GM12891 (cell line): ENCODE measurements around the gene TP73.

Source experiments
- DNase-seq: peaks from one replicate; pipeline ENCODE4 v3.0.0; 2011; ENCODE audit warnings: low spot score; ENCODE audit not compliant: insufficient read length
- FAIRE-seq: peaks from 2 replicates; lab custom pipeline; 2011; peaks lifted over from hg19 to GRCh38; lab: Jason Lieb, UNC
- PAX5 ChIP-seq: IDR thresholded peaks from 2 replicates; pipeline ENCODE4 v1.6.1; 2011; ENCODE audit warnings: low read length, moderate library complexity, mild to moderate bottlenecking; ENCODE audit not compliant: insufficient read depth, severe bottlenecking
- POLR2A ChIP-seq: IDR thresholded peaks from 2 replicates; pipeline ENCODE4 v1.6.1; 2011; ENCODE audit warnings: low read depth, low read length, control low read depth
- POLR2AphosphoS5 ChIP-seq: IDR thresholded peaks from 2 replicates; pipeline ENCODE4 v1.6.1; 2011; ENCODE audit warnings: low read depth, low read length, control low read depth
- POU2F2 ChIP-seq: IDR thresholded peaks from 2 replicates; pipeline ENCODE4 v1.6.1; 2011; ENCODE audit warnings: low read depth, mild to moderate bottlenecking, control low read depth, low read length, moderate library complexity
- SPI1 ChIP-seq: IDR thresholded peaks from 2 replicates; pipeline ENCODE4 v1.6.1; 2011; ENCODE audit warnings: low read depth, low read length, control low read depth
- TAF1 ChIP-seq: IDR thresholded peaks from 2 replicates; pipeline ENCODE4 v1.6.1; 2011; ENCODE audit warnings: low read depth, low read length, control low read depth

TP73 gene

DNA sequence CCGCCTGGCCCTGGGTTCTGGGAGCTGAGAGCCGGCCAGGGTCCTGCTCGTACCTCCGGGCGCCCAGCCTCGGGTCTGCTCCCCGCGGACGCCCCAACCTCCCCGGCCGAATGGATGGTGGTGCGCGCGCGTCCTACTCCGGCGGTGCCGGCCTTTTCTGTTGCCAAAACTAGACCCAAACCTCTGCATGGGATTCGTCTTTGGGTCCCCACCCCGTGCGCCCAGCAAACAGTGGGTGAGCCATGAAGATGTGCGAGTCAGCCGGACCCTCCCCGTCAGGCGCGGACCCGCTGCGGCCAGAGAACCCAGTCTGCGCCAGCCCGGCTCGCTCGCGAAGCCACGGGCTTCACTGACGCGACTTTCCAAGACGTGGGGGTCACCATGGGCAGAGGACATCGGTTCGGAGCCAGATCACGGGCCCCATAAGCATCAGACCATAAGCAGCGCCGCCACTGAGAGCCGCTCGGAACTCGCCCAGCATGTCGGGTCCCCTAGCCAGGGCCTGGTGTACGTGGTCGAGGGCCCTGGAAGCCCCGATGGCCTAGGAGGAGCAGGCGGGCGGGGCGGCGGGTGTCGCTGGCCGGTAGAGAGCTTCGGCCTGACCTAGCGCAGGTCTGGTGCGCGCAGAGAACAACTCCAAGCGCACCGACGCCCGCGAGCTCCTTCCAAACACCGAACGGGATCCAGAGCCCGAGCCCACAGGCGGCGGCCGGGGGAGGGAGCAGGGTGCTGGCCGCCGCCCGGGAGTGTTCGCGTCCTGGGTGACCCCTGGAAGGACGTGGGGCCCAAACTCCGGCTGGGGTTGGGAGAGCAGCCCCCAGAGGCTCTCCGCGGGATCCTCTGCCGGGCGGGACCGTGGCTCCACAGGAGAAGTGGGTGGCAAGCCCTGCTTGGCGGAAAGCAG lies 1.0 kb upstream of the TP73 start:
- TF ChIP-seq POLR2AphosphoS5 (no peak), POU2F2 (no peak), TAF1 (no peak), POLR2A (no peak), PAX5 (no peak), SPI1 (no peak)

GRCh38 chr1:3652548-3653285 lies 401 bp downstream of the TP73 start:
- peak; percentile 75 for FAIRE-seq

More for the DNA sequence above, 1.0 kb upstream of the TP73 start:
- FAIRE-seq (no peak), DNase-seq (no peak)

DNA sequence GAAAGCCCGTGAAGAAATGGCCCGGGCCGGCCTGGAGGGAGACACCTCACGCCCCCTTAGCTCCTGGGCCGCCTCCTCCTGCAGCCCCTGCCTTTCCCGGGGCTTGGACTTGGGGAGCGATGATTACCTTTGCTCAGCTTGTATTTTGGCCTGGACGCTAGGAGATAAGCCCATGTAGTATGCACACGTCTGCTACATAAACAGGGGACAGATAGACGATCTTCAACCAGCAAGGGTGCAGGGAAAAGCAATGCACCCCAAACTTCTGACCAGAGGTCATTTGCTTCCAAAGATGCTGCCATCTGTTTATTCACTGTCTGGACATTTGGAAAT lies 936 bp downstream of the TP73 start:
- DNase-seq = no peak
- peak; percentile 83 for FAIRE-seq
- TF ChIP-seq POU2F2 (no peak), TAF1 (no peak), SPI1 (no peak), POLR2A (no peak), PAX5 (no peak), POLR2AphosphoS5 (no peak)

More at GRCh38 chr1:3652548-3653285, 401 bp downstream of the TP73 start:
- TF ChIP-seq PAX5 (no peak), POU2F2 (no peak), TAF1 (no peak), POLR2AphosphoS5 (no peak), SPI1 (no peak), POLR2A (no peak)
- DNase-seq = no peak

DNA sequence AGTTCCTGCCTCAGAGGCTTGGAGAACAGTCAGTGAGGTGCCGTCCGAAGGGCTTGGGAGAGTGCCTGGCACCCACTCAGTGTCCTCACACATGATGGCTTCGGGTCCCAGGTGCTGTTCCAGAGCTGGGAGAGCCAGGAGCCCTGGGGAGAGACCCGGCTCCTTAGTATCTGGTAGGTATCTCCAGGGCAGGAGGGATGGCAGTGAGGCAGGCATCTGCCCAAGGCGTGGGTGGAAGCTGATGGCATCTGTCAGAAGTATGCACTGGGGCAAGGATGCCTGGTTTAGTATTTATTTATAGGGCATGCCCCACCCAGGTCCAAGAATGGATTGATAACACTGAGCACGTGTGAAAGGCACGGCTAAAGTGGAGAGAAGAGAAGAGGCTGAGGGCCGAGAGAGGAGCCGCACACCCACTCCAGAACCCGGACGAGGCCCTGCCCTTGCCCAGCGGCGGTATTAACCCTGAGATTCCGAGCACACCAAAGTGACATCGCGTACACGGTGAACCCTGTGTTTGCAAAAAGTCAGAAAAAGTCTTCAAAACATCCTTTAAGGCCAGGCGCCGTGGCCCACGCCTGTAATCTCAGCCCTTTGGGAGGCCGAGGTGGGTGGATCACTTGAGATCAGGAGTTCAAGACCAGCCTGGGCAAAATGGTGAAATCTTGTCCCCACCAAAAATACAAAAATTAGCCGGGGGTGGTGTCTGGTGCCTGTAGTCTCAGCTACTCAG lies 2.4 kb downstream of the TP73 start:
- TF ChIP-seq PAX5 = no peak
- TF ChIP-seq SPI1 = no peak
- no peak for TF ChIP-seq TAF1
- TF ChIP-seq POLR2A = no peak
- TF ChIP-seq POU2F2 = no peak
- TF ChIP-seq POLR2AphosphoS5 = no peak
- FAIRE-seq (peak; percentile 55), DNase-seq (no peak)

- TF ChIP-seq POLR2AphosphoS5 (no peak), SPI1 (peak; percentile 58), POLR2A (no peak; the same call in 1 of the 2 replicates), POU2F2 (peak; percentile 81), TAF1 (no peak)
- FAIRE-seq (peak; percentile 96), DNase-seq (peak; percentile 67)
These were observed 4.3 kb downstream of the TP73 start for GRCh38 chr1:3656450-3657095.

DNA sequence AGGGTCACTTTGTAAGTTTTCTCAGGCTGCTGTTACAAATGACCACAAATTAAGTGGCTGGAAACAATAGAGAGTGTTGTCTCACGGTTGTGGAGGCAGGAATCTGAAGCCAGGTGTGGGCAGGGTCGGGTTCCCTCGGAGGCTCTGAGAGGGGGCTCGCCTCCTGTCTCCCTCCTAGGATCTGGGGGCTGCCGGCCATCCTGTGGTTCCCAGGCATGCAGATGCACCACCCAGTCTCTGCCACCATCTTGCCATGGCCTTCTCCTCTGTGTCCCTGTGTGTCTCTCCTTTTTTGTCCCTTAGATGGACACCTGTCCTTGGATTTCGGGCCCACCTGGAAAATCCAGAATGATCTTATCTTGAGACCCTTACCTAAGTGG lies 4.8 kb downstream of the TP73 start:
- DNase-seq = no peak
- no peak for TF ChIP-seq POLR2AphosphoS5
- no peak for TF ChIP-seq POLR2A
- TF ChIP-seq POU2F2 = no peak
- TF ChIP-seq SPI1 = no peak
- TF ChIP-seq TAF1 = no peak
- no peak for TF ChIP-seq PAX5
- FAIRE-seq = no peak

DNA sequence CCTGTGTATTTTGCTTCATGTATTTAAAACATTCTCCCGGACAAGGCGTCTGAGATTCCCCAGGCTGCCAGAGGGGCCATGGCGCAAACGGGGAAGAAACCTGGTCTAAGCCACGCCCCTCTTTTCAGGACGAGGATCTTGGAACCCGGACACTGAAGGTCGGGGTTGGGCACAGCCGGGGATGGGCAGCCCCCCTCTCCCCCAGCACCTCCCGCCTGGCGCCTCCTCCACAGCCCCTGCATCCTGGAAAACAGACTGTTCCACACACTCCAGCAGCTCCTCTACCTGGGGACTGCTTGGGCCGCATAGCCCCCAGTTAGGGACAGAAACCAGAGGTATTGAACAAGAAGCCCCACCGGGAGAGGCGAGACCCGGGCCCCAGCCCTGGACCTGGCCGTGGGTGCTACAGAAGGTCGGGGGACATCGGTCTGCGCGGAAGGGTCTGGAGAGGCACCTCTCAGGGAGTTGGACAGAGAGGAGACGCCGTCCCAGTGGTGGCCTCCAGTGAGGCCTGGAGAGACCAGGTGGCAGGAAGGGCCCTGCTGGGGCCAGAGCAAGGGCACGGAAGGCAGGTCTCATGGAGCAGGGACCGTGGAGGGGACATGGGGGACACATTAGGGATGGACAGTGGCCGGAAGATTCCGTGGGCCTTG lies 5.4 kb downstream of the TP73 start:
- no peak for TF ChIP-seq POLR2AphosphoS5
- no peak for TF ChIP-seq SPI1
- TF ChIP-seq POLR2A = no peak
- TF ChIP-seq TAF1 = no peak
- TF ChIP-seq POU2F2 = no peak
- no peak for TF ChIP-seq PAX5
- DNase-seq (no peak), FAIRE-seq (no peak)

GRCh38 chr1:3658231-3658615 lies 5.9 kb downstream of the TP73 start:
- TF ChIP-seq TAF1 = no peak
- no peak for TF ChIP-seq POLR2AphosphoS5
- TF ChIP-seq PAX5 = no peak
- no peak for TF ChIP-seq POLR2A
- TF ChIP-seq POU2F2 = no peak
- no peak for TF ChIP-seq SPI1
- no peak for FAIRE-seq
- no peak for DNase-seq

DNA sequence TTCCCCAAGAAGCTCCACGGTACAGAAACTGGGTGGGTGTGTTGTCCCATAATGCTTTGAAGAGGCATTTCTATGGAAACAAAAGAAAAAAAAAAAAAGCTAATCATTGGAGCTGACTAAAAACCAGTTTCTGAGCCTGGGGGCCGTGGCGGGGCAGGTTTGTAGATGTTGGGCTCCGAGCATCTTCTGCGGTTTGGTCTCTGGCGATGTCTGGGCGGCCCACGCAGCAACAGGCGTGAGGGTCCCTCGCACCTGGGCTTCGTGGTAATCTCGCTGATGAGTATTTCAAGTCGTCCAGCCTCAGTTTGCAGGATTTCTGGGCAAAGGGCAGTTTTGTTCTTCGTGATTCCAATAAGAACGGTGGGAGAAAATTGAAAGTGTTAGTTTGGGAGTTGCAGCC lies 6.8 kb downstream of the TP73 start:
- TF ChIP-seq TAF1 (no peak), POLR2A (no peak), SPI1 (no peak), POLR2AphosphoS5 (no peak), PAX5 (no peak), POU2F2 (no peak)
- DNase-seq (no peak), FAIRE-seq (no peak)
